ENCODE data around the gene MAP1B.

GRCh38 chr5:72202331-72202825 lies 95.1 kb downstream of the MAP1B start:
- TF ChIP-seq CTCF (conservative IDR thresholded peaks at IDR 0.05; ENCODE audit: low read depth, low read length) (no peak), CEBPB (IDR thresholded peaks at IDR 0.05; ENCODE audit: low read depth, low read length) (no peak), POLR2A (IDR thresholded peaks at IDR 0.05; ENCODE audit: low read depth, low read length) (no peak), CHD1 (IDR thresholded peaks at IDR 0.05; ENCODE audit: low read depth, low read length) (no peak), MXI1 (IDR thresholded peaks at IDR 0.05; ENCODE audit: borderline replicate concordance, low read depth, low read length) (no peak)
